NCI-H2196 treated with DMSO at 0.1 percent for 48 hours (cell line): ENCODE measurements around the gene CDKN2C.
A peak's percentile ranks its signal among the peaks of the same experiment; 100 is the strongest.
"Not testable (repeated sequence)": the region's sequence is repeated elsewhere in the genome, so short reads cannot be mapped to it uniquely, and the experiment has no call there.

ENCODE experiments used
- DNase-seq: peaks from one replicate; lab custom pipeline; 2025; ENCODE audit not compliant: unreplicated experiment; lab: John Stamatoyannopoulos, UW

CDKN2C gene

GRCh38 chr1:50969611-50970508, at the start of gene CDKN2C:
CDKN2C (plus strand) TSS chr1:50970245; CDS start chr1:50970369, 124 bp downstream.
- DNase-seq, result peak; percentile 68

GRCh38 chr1:50920409-50920808, 49.6 kb upstream of the CDKN2C start:
- no peak for DNase-seq

GRCh38 chr1:50921029-50921428, 49.0 kb upstream of the CDKN2C start:
- no peak for DNase-seq

- DNase-seq, result no peak
Observed at GRCh38 chr1:50923564-50923963, 46.5 kb upstream of the CDKN2C start.

- peak; percentile 21 for DNase-seq
Observed at GRCh38 chr1:50929376-50929958, 40.6 kb upstream of the CDKN2C start.

GRCh38 chr1:50930193-50930592, 39.9 kb upstream of the CDKN2C start:
- DNase-seq, result no peak

GRCh38 chr1:50930965-50931737, 38.9 kb upstream of the CDKN2C start:
- DNase-seq, result no peak

- DNase-seq, result not testable (repeated sequence)
Observed at GRCh38 chr1:50932043-50932442, 38.0 kb upstream of the CDKN2C start.

- not testable (repeated sequence) for DNase-seq
Observed at GRCh38 chr1:50933770-50934169, 36.3 kb upstream of the CDKN2C start.

GRCh38 chr1:50934838-50935237, 35.2 kb upstream of the CDKN2C start:
- no peak for DNase-seq

- DNase-seq, result not testable (repeated sequence)
Observed at GRCh38 chr1:50935276-50935675, 34.8 kb upstream of the CDKN2C start.

- DNase-seq, result no peak
Observed at GRCh38 chr1:50936321-50936720, 33.7 kb upstream of the CDKN2C start.

- DNase-seq, result no peak
Observed at GRCh38 chr1:50940291-50940690, 29.8 kb upstream of the CDKN2C start.

GRCh38 chr1:50942334-50942733, 27.7 kb upstream of the CDKN2C start:
- no peak for DNase-seq

- no peak for DNase-seq
Observed at GRCh38 chr1:50949286-50949982, 20.6 kb upstream of the CDKN2C start.

GRCh38 chr1:50950396-50950795, 19.6 kb upstream of the CDKN2C start:
- DNase-seq, result no peak

- not testable (repeated sequence) for DNase-seq
Observed at GRCh38 chr1:50952566-50952965, 17.5 kb upstream of the CDKN2C start.

GRCh38 chr1:50955116-50955515, 14.9 kb upstream of the CDKN2C start:
- DNase-seq, result no peak

- no peak for DNase-seq
Observed at GRCh38 chr1:50959303-50959912, 10.6 kb upstream of the CDKN2C start.
